Gastrocnemius medialis (tissue), 4 donors: ENCODE results near the gene ZNF516.

Experiments
- CTCF ChIP-seq, 5 experiments: fragments of 450-650 bp in 3 of 5; fragments of 200-600 bp in 2 of 5; sonication (generic) in 2 of 5; IDR thresholded peaks in 4 of 5; conservative IDR thresholded peaks in 1 of 5; 1 replicate in 4 of 5; 2 replicates in 1 of 5; pipeline ENCODE4 v1.5.1; 2016 to 2019; ENCODE audit warnings: antibody characterized with exemption in 5 of 5, mild to moderate bottlenecking in 3 of 5, moderate library complexity in 3 of 5
- POLR2A ChIP-seq, 2 donors: fragments of 450-650 bp; IDR thresholded peaks; one replicate each; pipeline ENCODE4 v1.6.1; 2017; ENCODE audit warnings: antibody characterized with exemption in 2 of 2, mild to moderate bottlenecking in 2 of 2, moderate library complexity in 2 of 2

- no peak for TF ChIP-seq CTCF (IDR thresholded peaks at IDR 0.05 in 4 of 5, conservative IDR thresholded peaks at IDR 0.05 in 1 of 5)
- no peak for TF ChIP-seq POLR2A (IDR thresholded peaks at IDR 0.05)
These were observed 3.6 kb downstream of the ZNF516 start for GRCh38 chr18:76491473-76491775.
